GM21528 (cell line): ENCODE results near the gene MMP2.

Source experiments
- ATAC-seq: cut with Tn5 transposase; IDR thresholded peaks from one replicate; pipeline ENCODE4 v1.9.1; 2021; ENCODE audit warnings: mild to moderate bottlenecking, moderate library complexity; ENCODE audit not compliant: unreplicated experiment, low FRiP score

MMP2 gene

GRCh38 chr16:55508941-55509931, 30.2 kb downstream of the MMP2 start, which contains the start of gene LPCAT2:
Gene LPCAT2 (plus strand): TSS chr16:55509072. CDS start chr16:55509182, 110 bp downstream.
- ATAC-seq, result no peak

- no peak for ATAC-seq
These were observed 31.3 kb downstream of the MMP2 start for GRCh38 chr16:55510185-55510805.

- no peak for ATAC-seq
These were observed 33.9 kb downstream of the MMP2 start for GRCh38 chr16:55512941-55513340.

- ATAC-seq, result no peak
These were observed 34.6 kb downstream of the MMP2 start for GRCh38 chr16:55513616-55514015.

- no peak for ATAC-seq
These were observed 36.1 kb downstream of the MMP2 start for GRCh38 chr16:55515111-55515510.

DNA sequence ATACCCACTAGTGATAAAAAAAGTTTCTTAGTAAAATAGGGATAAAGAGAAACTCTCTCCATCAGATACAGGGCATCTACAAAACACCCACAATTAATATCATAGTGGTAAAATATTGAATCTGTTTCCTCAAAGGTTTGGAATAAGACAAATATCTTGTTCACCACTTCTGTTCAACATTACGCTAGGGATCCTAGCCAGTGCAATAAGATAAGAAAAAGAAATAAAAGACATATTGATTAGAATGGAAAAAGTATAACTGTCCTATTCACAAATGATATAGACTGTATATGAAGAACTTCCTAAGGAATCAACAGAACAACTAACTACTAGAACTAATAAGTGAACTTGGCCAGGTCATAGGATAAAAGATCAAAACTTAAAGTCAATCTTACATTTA, 42.8 kb downstream of the MMP2 start:
- ATAC-seq, result no peak

DNA sequence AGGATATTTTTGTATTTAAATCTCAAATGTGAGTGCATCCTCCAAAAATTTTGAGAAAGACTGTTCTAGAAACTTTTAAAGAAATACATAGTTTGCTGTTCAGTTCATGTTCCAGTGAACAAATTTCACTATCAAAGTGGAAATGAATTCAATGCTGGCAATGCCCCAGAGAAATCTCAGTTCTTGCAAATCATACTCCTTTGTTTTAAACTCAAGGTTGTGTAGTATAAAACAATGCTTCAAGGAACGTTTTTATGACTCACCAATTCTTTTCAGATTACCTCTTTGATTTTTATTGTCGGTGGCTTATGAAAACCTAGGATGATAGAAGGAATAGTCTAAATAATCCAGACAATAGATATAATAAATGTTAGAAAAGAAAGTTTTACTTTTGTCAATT, 47.4 kb downstream of the MMP2 start:
- no peak for ATAC-seq

GRCh38 chr16:55527885-55528284, 48.9 kb downstream of the MMP2 start:
- no peak for ATAC-seq

DNA sequence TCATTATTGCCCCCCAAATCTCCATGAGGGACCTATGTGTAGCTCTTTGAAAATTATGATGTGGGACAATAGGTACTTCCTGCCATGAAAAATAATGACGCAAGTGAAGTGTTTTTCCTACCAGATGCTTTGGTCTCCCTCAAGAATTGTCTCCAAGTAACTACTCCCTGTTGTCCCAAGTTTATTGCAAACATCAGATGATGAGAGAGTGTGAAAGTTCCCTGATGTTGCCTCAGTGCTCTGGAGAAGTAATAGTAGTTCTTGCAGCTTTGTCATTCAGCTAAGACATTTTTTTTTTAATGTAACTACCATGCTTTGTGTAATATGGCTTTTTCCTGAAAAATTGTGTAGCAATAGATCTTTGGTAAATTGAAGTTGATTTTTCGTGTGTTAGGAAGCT, 50.0 kb downstream of the MMP2 start:
- ATAC-seq, result no peak

- no peak for ATAC-seq
These were observed 51.4 kb downstream of the MMP2 start for GRCh38 chr16:55530316-55530856.

DNA sequence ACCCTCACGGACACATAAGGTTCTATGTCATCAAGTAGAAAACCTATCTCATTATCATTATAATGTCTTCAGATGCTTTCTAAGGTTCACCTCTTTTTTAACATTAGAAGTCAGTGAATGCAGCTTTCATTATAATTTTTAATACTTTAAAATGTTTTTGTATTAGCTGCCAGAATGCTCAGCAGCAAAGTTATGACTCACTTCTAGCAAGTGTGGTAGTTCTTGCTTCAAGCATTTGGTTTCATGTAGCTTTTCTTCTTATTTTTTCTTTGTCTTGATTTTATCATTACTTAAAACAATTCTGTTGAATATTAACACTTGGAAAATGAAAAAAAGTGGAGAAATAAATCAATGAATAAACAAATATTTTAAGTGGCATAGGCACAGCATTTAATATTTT, 53.2 kb downstream of the MMP2 start:
- ATAC-seq, result no peak

DNA sequence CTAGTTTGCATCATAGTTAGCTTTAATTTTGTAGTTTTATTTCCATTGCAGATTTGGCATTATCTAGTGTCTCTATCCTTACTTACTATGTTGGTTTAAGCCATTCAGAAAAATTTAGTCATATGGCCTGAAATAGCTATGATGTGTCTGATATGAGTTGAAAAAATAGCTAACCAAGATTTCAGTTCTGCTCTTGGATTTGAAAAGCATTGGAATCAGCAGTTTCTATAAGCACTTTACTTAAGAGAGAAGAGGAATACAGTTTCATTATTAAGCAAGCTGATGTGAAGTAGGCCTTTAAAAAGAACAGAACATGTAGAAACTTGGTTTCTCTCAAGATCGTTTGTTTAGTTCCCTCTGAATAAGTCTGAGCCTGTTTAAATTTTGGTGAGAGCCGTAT, 55.8 kb downstream of the MMP2 start:
- ATAC-seq, result no peak

GRCh38 chr16:55539049-55539448, 60.1 kb downstream of the MMP2 start:
- no peak for ATAC-seq

GRCh38 chr16:55539488-55539887, 60.5 kb downstream of the MMP2 start:
- no peak for ATAC-seq

DNA sequence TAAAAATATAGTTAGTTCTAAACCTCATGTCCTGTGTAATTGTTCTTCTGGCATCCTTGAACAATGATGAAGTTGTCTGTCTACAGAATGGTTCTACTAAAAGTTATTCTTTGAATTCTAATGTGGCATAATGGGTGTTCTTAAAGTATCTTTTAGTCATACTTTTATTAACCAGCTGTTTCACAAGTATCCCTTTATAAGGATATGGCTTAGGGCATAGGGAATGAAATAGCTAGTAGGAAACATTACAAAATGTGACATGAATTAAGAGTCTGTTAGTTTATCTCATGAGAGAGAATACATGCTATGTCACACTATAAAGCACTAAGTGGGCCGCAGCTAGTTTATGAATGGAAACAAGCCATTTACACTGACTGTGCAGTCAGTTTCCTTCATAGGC, 61.2 kb downstream of the MMP2 start:
- ATAC-seq, result no peak

- ATAC-seq, result no peak
These were observed 63.6 kb downstream of the MMP2 start for GRCh38 chr16:55542459-55543082.

GRCh38 chr16:55543472-55543871, 64.5 kb downstream of the MMP2 start:
- no peak for ATAC-seq

DNA sequence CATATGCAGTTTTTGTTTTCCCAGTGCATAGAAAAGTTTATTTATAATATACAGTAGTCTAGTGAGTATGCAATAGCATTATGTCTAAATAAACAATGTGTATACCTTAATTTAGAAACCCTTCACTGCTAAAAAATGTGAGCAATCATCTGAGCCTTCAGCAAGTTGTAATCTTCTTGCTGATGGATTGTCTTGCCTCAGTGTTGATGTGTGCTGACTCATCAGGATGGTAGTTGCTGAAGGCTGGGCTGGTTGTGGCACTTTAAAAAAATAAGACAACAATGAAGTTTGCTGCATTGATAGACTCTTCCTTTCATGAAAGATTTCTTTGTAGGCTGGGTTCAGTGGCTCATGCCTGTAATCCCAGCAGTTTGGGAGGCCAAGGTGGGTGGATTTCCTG, 73.6 kb downstream of the MMP2 start:
- no peak for ATAC-seq

DNA sequence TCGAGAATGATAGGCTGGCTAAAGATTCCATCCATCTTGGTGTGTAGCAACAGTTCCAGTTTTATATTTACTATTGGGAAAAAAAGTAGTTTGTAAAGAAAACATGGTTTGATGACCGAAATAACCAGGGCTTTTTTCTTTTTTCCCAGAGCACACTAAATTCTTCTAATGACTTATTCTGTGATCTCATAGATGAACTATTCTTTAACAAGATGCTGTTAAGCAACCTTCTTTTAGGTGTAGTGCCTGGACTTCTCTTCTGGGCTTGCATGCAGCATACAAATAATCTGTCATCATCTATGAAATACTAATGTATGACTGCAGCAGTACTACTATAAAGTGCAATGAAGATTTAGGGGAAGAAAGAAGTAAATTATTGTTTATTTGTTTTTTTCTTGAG, 76.4 kb downstream of the MMP2 start:
- no peak for ATAC-seq
